OCI-LY1 (cell line): ENCODE data around the gene SLC8A1.

Experiments
- EZH2 ChIP-seq: fragments of 200-600 bp; sonication (generic), shearing (Covaris generic); IDR thresholded peaks from 2 replicates; pipeline ENCODE4 v1.8.0; 2017; ENCODE audit warnings: borderline replicate concordance, mixed run types, mild to moderate bottlenecking, antibody characterized with exemption, low read length, moderate library complexity, mixed read lengths
- TF ChIP-seq, protein P1 (sequence below): fragments of 200-600 bp; sonication (generic), shearing (Covaris generic); IDR thresholded peaks from 2 replicates; pipeline ENCODE4 v1.5.1; 2017; ENCODE audit warnings: mild to moderate bottlenecking, antibody characterized with exemption, low read length, moderate library complexity, mixed read lengths

DNA sequence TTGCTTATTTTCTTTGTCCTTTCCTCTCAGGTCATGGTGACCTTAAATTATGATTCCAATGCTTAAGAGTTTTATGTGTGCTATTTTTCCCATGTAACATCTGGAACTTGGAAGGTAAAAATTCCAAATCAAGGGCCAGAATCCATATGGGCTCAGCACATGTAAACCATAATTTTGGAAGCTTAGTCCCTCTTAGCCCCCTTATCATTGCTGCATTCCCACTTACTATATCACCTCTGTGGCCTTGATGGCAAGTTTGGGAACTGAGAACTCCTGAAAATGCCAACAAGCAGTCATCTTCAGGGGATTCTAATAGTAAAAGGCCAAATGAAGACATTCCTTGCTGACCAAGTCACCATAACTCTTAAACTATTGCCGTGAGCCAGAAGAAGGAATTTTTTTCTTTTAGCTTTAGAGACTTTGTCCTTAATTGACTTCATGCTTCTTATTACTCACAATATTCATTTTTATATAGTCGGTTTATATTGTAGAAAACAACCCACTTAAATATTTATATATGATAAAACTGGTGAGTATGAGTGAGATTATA, 251.4 kb downstream of the SLC8A1 start:
- TF ChIP-seq, protein P1, sequence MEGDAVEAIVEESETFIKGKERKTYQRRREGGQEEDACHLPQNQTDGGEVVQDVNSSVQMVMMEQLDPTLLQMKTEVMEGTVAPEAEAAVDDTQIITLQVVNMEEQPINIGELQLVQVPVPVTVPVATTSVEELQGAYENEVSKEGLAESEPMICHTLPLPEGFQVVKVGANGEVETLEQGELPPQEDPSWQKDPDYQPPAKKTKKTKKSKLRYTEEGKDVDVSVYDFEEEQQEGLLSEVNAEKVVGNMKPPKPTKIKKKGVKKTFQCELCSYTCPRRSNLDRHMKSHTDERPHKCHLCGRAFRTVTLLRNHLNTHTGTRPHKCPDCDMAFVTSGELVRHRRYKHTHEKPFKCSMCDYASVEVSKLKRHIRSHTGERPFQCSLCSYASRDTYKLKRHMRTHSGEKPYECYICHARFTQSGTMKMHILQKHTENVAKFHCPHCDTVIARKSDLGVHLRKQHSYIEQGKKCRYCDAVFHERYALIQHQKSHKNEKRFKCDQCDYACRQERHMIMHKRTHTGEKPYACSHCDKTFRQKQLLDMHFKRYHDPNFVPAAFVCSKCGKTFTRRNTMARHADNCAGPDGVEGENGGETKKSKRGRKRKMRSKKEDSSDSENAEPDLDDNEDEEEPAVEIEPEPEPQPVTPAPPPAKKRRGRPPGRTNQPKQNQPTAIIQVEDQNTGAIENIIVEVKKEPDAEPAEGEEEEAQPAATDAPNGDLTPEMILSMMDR = no peak
- no peak for TF ChIP-seq EZH2
